GM12875 (cell line): ENCODE measurements around the gene IQCK.

ENCODE experiments used
- H3K4me3 ChIP-seq: one replicate; pipeline ENCODE4 v1.5.1; 2011; ENCODE audit warnings: low read depth, low read length, control low read depth
- TF ChIP-seq, protein P1 (sequence below): IDR thresholded peaks from 2 replicates; pipeline ENCODE4 v1.5.1; 2011; ENCODE audit warnings: low read depth, mild to moderate bottlenecking, control low read depth, inconsistent platforms, low read length, moderate library complexity, borderline replicate concordance; ENCODE audit not compliant: insufficient read depth

The IQCK gene

DNA sequence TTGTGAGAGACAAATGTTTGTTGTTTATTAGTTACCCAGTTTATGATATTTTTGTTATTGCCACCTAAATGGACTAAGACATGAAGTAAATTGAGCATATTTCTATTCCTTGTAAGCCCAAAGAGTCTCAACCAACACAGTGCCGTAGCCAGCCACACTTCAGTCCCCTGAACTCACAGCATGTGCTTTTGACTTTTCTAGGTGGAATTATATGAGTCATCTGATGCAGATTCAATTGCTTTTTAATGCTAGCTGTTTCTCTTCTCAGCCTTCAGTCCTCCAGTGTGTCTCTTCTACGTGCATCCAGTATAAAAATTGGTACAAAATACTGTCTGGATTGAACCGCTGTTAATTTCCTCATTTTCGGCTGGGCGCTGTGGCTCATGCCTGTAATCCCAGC, 39.0 kb downstream of the IQCK start:
- no peak overlapping the region for H3K4me3 ChIP-seq
- TF ChIP-seq, protein P1, sequence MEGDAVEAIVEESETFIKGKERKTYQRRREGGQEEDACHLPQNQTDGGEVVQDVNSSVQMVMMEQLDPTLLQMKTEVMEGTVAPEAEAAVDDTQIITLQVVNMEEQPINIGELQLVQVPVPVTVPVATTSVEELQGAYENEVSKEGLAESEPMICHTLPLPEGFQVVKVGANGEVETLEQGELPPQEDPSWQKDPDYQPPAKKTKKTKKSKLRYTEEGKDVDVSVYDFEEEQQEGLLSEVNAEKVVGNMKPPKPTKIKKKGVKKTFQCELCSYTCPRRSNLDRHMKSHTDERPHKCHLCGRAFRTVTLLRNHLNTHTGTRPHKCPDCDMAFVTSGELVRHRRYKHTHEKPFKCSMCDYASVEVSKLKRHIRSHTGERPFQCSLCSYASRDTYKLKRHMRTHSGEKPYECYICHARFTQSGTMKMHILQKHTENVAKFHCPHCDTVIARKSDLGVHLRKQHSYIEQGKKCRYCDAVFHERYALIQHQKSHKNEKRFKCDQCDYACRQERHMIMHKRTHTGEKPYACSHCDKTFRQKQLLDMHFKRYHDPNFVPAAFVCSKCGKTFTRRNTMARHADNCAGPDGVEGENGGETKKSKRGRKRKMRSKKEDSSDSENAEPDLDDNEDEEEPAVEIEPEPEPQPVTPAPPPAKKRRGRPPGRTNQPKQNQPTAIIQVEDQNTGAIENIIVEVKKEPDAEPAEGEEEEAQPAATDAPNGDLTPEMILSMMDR: no peak

DNA sequence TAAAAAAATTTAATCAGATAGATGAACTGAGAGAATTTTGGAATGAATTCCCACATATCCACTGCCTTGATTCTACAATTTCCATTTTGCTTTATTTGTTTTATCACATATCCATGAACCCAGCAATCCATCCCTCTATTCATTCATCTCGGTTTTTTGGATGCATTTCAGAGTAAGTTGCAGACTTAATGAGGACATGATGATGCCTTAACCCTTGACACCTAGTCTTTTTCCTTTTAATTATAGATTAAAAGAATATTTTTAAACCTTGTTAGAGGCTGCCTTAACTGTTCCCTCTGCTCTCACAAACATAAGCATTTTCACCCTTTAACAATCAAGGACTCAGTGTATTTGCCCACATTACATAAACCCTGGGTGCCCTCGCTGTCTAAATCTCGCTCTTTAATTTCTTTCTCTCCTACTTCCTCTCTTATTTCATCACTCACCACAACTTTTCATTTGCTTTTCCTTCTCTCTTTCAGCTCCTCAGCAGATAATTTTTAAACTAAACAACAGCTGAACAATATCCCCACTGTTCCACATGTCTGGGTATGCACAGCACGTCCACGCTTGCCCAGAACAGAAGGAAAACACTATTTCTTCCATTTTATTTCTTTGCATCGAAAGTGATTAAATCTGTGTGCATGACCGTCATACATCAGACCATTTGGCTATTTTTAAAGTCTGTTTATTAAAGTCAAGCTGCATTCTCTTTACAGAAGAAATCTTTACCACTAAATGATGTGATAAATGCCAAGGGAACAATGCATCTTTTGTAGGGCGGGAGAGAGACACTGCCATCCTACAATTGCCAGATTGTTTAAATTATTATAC, 39.9 kb downstream of the IQCK start:
- TF ChIP-seq, protein P1: no peak
- no peak overlapping the region for H3K4me3 ChIP-seq

DNA sequence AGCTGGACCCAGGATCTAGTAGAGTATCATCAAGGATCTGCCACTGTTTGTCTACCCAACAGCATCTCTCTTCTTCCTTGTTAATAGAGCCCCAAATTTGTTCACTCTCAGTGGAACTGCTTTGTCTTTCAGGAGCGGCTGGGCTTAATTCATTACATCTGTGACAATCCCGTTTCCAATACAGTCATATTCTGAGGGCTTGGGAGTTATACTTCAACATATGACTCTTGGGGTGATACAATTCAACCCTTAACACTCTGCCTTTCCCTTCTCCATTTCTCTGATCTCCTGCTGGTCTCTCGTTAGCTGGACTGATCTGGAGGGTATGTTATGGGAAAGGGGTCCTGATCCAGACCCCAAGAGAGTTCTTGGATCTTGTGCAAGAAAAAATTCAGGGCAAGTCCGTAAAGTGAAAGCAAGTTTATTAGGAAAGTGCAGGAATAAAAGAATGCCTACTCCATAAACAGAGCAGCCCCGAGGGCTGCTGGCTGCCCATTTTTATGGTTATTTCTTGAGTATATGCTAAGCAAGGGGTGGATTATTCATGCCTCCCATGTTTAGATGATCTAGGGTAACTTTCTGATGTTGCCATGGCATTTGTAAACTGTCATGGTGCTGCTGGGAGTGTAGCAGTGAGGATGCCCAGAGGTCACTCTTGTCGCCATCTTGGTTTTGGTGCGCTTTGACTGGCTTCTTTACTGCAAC, 42.4 kb downstream of the IQCK start:
- TF ChIP-seq, protein P1: no peak

DNA sequence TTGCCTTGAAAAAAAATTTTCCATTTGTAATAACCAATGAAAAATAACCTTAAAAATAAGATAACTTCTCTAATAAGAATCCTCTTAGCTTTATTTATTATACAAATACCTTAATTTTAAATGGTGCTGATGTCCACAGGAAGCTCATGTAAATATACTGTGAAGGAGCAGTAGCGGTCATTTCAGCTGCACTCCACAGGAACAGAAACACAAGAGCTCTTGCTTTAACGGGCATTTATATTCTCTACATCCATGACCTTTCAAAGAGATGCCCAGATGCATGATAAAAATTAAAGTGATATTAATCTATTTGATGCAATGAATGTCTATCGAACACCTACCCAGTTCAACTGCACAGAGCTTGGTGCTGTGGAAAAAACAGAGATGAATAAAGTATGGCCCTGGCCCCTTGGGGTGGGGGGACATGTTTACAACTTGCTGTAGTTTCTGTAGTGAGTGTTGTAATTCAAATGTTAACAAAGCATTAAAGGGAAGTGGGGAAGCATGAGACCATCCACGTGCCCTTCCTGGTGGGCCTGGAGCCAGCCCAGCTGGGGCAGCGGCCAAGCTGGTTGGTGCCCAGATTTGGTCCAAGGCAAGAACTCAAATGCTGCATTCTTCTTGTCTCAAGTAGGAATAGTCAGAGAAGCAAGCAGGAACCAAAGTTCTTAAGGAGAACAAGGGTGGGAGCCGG, 47.9 kb downstream of the IQCK start:
- TF ChIP-seq, protein P1: no peak
- no peak overlapping the region for H3K4me3 ChIP-seq

More for the DNA sequence above, 42.4 kb downstream of the IQCK start:
- H3K4me3 ChIP-seq: no peak overlapping the region

DNA sequence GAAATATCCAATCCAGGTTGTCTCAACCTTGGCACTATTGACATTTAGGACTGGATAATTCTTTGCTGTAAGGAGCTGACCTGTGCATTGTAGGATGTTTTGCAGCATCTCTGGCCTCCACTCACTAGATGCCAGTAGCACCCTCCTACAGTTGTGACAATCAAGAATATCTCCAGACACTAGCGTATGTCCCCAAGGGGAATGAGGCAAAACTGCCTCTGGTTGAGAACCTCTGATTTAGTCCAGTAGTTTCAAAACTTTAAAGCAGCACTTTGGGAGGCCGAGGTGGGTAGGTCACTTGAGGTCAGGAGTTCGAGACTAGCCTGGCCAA, 48.4 kb downstream of the IQCK start:
- H3K4me3 ChIP-seq: no peak overlapping the region
- TF ChIP-seq, protein P1: no peak

DNA sequence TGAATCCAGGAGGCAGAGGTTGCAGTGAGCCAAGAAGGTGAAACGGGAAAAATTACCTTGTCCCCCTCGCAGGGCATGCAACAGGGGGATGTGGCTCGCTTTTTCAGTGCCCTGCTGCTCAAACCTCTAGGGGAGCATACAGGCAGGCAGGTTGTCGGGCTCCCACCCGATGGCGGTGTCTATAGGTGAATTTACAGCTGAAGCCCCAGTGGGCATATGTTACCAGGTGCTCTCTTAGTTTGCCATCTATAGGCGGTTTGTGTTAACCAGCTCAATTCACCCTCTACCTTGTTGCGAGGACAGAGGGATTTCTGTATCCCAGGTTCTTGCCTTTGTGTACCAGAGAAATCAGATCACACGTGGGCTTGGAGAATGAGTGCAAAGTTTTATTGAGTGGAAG, 48.9 kb downstream of the IQCK start:
- TF ChIP-seq, protein P1: no peak
- H3K4me3 ChIP-seq: no peak overlapping the region
